Iris pigment epithelial cell (primary cell): ENCODE results near the gene EPHA8.

Experiments
- DNase-seq: peaks from one replicate; pipeline ENCODE4 v3.0.0-alpha.2; 2011; ENCODE audit warnings: low read depth

EPHA8 gene

GRCh38 chr1:22646384-22646783, 83.1 kb downstream of the EPHA8 start:
- DNase-seq = peak; percentile 24

- no peak for DNase-seq
Observed at GRCh38 chr1:22650089-22650693, 86.9 kb downstream of the EPHA8 start.

GRCh38 chr1:22651941-22652856, 88.9 kb downstream of the EPHA8 start:
- no peak for DNase-seq

- DNase-seq = no peak
Observed at GRCh38 chr1:22652881-22653316, 89.6 kb downstream of the EPHA8 start, which contains the start of gene C1QB. C1QB (plus strand) TSS chr1:22653236; CDS start chr1:22659463, 6,227 bp downstream.
